ENCODE results near the gene GRIK5. TPM values are rescaled to one million over a fixed set of nuclear protein-coding genes. Genes with fewer than 3 reads are reported as not detected.
"Not testable (repeated sequence)": the region's sequence is repeated elsewhere in the genome, so short reads cannot be mapped to it uniquely, and the experiment has no call there.

The GRIK5 gene, protein sequence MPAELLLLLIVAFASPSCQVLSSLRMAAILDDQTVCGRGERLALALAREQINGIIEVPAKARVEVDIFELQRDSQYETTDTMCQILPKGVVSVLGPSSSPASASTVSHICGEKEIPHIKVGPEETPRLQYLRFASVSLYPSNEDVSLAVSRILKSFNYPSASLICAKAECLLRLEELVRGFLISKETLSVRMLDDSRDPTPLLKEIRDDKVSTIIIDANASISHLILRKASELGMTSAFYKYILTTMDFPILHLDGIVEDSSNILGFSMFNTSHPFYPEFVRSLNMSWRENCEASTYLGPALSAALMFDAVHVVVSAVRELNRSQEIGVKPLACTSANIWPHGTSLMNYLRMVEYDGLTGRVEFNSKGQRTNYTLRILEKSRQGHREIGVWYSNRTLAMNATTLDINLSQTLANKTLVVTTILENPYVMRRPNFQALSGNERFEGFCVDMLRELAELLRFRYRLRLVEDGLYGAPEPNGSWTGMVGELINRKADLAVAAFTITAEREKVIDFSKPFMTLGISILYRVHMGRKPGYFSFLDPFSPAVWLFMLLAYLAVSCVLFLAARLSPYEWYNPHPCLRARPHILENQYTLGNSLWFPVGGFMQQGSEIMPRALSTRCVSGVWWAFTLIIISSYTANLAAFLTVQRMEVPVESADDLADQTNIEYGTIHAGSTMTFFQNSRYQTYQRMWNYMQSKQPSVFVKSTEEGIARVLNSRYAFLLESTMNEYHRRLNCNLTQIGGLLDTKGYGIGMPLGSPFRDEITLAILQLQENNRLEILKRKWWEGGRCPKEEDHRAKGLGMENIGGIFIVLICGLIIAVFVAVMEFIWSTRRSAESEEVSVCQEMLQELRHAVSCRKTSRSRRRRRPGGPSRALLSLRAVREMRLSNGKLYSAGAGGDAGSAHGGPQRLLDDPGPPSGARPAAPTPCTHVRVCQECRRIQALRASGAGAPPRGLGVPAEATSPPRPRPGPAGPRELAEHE
- not detected in 2 replicates for total RNA-seq (2014; rRNA removed; shearing (Covaris generic); ENCODE audit: low replicate concordance)

DNA sequence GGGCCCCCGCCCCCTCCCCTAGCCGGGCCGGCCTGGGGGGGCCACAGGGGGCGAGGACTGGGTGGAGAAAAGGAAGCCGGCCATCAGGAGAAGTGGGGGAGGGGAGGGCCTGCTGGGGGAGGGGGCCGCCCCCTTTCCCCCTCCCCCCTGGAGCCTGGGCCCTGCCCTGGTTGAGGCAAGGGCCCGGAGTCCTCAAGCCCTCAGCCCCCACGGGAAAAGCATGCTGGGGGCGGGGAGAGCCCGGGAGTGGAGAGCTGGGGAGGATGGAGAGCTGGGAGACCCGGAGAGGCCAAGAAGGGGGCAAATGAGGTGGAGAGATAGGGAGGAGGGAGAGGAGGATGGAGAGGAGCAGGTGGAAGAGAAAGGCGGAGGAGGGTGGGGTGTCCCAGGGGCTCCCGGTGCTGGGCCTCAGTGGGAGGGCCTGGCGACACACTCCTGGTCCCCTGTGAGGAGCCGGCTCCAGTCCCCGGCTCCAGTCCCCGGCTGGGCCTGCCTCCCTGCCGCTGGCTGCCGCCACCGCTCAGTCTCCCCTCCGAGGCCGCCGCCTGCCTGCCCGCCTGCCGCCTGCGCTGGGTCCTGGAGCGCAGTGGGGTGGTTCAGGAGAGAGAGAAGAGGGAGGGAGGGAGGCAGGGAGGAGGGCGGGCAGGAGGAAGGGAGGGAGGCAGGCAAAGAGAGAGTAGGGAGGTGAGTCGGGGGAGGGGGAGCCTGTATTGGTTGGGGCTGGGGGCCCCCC, at the start of gene GRIK5:
Gene GRIK5 (minus strand): TSS at position 588 of the 733 bp plus-strand sequence. CDS start 4,436 bp downstream, outside the sequence.
- no peak for DNase-seq (ENCODE audit: low read depth)
- in situ Hi-C loops (cut with HindIII; ENCODE audit: low pct_unique_long_range_greater_than_20kb, low sequenced_read_pairs), result no loop called here

DNA sequence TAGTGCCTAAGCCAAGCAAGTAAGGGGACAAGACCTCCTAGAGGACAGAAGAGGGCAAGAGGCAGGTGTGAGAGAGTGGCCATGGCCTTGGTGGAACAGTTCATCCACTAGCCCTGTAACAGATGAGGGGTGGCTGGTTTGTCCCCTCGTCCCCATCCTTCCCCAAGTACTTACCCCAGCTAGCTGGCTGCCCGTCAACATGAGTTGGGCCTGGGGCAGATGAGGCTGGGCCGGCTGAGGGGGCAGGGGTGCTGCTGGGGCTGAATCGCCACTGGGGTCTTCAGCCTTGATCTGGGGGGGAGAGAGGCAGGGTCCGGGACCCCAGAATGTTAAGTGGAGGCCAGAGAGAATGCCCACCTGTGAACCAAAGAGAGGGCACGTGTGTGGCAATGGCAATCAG, 47.1 kb upstream of the GRIK5 start:
- DNase-seq (ENCODE audit: low read depth), result no peak
- in situ Hi-C loops (cut with HindIII; ENCODE audit: low pct_unique_long_range_greater_than_20kb, low sequenced_read_pairs), result loop anchor here (25.0 kb wide), 1 partner anchor 320 kb away; the partner anchor contains the start of genes CXCL17 and LIPE

DNA sequence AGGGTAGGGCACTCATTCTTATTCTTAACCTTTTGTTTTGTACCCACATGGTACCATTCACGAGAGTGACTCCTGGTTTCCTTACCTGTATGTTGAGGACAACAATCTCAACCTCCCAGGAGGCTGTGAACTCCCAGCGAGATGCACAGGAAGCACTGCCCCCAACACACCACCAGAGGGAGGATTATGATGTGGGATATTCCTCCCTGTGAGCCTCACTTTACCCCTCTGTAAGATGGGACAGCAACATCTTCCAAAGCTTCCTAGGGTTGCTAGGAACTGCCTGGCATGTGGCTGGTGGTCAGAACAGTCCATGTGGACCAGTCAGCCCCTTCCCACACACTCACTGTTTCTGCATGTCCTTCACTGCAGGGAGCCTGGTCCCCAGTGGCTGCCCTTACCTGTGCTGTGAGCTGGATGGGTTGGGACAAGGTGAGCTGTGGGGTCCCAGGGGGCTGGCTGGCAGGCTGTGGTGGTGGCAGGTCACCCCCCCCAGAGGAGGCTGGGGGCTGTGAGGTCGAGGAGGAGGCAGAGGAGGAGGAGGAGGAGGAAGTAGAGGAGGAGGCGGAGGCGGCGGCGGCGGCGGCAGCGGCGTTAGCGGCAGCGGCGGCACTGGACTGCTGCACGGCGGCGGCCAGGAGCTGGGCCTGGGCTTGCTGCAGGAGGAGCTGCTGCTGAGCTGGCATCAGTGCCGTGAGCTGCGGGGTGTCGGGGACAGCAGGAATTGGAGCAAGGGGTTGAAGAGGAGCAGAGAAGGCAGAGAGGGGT, 46.5 kb upstream of the GRIK5 start:
- in situ Hi-C loops (cut with HindIII; ENCODE audit: low pct_unique_long_range_greater_than_20kb, low sequenced_read_pairs), result loop anchor here (25.0 kb wide), 1 partner anchor 321 kb away; the partner anchor contains the start of genes CXCL17 and LIPE
- DNase-seq (ENCODE audit: low read depth), result no peak

DNA sequence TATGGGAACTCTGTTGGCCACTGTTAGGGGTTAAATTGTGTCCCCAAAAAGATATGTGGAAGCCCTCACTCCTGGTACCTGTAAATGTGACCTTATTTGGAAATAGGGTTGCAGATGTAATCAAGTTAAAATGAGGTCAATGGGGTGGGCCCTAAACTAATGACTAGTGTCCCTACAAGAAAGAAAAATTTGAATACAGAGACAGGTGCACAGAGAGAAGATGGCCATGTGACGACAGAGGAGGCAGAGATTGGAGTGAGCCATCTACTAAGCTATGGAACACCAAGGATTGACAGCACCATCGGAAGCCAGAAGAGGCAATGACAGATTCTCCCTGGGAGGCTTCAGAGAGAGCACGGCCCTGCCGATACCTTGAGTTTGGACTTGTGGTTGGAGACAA, 45.7 kb upstream of the GRIK5 start:
- no peak for DNase-seq (ENCODE audit: low read depth)
- in situ Hi-C loops (cut with HindIII; ENCODE audit: low pct_unique_long_range_greater_than_20kb, low sequenced_read_pairs), result loop anchor here (25.0 kb wide), 1 partner anchor 322 kb away; the partner anchor contains the start of genes CXCL17 and LIPE

DNA sequence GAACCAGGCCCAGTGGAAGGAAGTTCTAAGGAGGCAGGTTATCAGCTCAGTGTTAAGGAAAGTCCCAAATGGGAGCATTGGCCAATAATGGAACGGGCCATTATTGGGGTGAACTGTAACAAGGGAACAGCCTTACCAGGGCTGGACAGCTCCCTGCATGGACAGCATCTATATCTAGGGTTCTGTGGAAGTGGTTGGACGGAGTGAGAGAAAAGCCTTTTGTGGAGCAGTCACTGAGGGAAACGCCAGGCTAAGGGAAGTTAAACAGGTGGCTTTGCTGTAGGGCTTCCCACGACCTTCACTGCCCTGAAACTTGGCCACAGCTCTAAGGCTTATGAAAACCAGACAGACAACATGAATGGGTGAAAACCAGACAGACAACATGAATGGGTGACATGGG, 45.2 kb upstream of the GRIK5 start:
- in situ Hi-C loops (cut with HindIII; ENCODE audit: low pct_unique_long_range_greater_than_20kb, low sequenced_read_pairs), result loop anchor here (25.0 kb wide), 1 partner anchor 322 kb away; the partner anchor contains the start of genes CXCL17 and LIPE
- DNase-seq (ENCODE audit: low read depth), result no peak

DNA sequence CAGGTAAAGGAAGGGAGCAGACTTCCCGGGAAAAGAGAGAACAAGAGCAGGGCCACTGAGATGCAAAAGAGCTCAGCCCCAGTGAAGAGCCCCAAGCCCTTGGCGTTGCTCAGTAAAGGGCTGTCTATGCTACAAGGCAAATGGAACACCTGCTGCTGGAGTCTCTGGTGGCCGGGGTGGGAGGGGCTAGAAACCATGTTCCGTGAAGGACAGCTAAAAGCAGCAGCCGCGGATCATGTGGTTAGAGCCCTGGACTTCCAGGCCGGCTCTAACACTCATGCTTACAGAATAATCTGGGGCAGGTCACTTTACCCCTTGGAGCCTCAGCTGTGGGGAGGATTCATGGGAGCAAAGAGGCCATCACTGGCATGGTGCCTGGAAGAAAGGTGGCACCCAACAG, 44.4 kb upstream of the GRIK5 start:
- no peak for DNase-seq (ENCODE audit: low read depth)
- in situ Hi-C loops (cut with HindIII; ENCODE audit: low pct_unique_long_range_greater_than_20kb, low sequenced_read_pairs), result loop anchor here (25.0 kb wide), 1 partner anchor 323 kb away; the partner anchor contains the start of genes CXCL17 and LIPE

DNA sequence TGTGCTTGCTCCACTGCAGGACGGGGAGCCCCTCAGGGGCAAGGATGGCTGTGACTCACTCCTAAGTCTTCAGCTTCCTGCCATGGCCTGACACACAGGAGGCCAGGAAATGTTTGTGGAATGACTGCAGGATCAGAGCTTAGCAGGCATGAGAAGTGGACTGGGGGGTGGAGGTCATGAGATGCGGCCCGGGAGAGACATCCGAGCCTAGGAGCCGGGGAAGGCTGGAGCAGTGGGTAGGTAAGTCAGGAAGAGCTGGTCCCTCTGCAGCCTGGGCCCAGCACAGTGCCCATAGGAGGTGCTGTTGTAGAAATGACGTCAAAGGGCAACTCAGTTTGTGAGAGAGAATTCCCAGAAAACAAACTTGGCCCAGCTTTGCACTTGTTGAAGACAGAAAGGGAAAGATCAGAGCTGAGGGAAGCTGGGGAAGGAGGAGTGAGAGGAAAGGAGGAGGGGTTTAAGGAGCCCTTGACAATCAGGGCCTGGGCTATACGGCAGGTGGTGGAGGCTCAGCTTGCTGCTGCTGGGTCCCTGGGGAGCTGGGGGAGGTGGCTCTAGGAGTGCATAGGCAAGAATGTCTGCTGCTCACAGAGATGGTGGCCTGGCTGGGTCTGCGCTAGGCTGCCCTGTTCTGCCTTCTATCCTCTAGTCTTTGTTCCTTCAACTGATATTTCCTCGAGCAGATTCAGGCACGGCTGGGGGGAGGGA, 43.8 kb upstream of the GRIK5 start:
- in situ Hi-C loops (cut with HindIII; ENCODE audit: low pct_unique_long_range_greater_than_20kb, low sequenced_read_pairs), result loop anchor here (25.0 kb wide), 1 partner anchor 324 kb away; the partner anchor contains the start of genes CXCL17 and LIPE
- peak; percentile 68 for DNase-seq (ENCODE audit: low read depth)

DNA sequence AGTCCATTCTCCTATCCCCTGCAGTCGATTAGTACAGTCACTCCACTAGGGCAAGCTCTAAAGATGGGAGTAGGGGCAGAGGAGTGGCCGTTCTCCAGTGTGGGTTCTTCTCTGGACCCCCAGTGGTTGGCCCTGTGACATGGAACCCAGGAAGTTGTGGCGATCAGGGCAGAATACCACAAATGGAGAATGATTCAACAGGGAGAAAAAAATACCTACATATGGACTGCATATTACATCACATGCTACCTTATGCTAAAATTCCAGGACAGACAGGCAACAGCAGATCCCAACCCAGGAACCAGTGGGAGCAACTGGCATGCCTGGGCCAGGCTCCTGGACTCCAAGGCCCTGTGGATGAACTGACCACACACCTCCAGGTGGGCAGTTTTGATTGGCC, 41.8 kb upstream of the GRIK5 start:
- no peak for DNase-seq (ENCODE audit: low read depth)
- in situ Hi-C loops (cut with HindIII; ENCODE audit: low pct_unique_long_range_greater_than_20kb, low sequenced_read_pairs), result loop anchor here (25.0 kb wide), 1 partner anchor 325 kb away; the partner anchor contains the start of genes CXCL17 and LIPE

DNA sequence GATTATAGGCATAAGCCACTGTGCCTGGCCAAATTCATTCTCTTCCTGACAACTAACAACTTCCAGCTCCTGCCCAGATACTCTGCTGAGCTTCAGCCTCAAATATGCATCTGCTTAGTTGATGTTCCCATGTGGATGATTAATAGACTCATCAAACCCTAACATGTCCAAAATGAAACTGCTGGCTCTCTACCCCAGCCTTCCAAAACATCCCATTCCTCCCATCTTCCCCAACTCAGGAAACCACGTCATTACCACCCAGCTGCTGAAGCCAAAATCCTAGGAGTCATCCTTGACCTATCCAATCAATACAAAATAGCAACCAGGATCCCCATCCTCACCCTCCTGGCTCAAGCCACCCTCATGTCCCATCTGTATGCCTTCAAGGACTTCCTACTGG, 41.4 kb upstream of the GRIK5 start:
- in situ Hi-C loops (cut with HindIII; ENCODE audit: low pct_unique_long_range_greater_than_20kb, low sequenced_read_pairs), result loop anchor here (25.0 kb wide), 1 partner anchor 326 kb away; the partner anchor contains the start of genes CXCL17 and LIPE
- no peak for DNase-seq (ENCODE audit: low read depth)

DNA sequence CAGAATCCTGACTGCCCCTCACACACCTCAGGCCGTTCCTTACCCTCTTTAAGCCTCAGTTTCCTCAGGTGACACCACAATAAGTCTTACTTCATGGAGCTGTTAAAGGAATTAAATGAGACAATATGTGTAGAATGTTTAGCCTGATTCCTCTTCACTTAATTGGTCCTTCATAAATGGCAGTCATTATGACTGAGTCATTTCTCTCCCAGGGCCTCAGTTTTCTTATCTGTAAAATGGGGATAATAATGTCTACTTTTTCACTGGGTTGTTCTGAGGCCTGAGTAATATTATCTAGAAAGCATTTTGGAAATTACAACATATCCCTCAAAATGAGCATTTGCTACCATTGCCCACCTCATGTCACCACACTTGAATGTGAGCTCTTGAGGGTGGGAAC, 40.7 kb upstream of the GRIK5 start:
- in situ Hi-C loops (cut with HindIII; ENCODE audit: low pct_unique_long_range_greater_than_20kb, low sequenced_read_pairs), result loop anchor here (25.0 kb wide), 1 partner anchor 327 kb away; the partner anchor contains the start of genes CXCL17 and LIPE
- no peak for DNase-seq (ENCODE audit: low read depth)

DNA sequence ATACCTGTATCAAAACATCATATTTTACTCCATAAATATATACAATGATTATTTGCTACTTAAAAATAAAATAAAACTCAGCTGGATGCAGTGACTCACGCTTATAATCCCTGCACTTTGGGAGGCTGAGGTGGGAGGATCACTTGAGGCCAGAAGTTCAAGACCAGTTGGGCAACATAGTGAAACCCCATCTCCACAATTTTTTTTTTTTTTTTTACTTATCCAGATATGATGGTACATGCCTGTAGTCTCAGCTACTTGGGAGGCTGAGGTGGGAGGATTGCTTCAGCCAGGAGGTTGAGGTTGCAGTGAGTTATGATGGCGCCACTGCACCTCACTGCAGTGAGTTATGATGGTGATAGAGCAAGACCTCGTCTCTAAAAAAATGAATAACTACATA, 39.9 kb upstream of the GRIK5 start:
- in situ Hi-C loops (cut with HindIII; ENCODE audit: low pct_unique_long_range_greater_than_20kb, low sequenced_read_pairs), result loop anchor here (25.0 kb wide), 1 partner anchor 327 kb away; the partner anchor contains the start of genes CXCL17 and LIPE
- DNase-seq (ENCODE audit: low read depth), result no peak

DNA sequence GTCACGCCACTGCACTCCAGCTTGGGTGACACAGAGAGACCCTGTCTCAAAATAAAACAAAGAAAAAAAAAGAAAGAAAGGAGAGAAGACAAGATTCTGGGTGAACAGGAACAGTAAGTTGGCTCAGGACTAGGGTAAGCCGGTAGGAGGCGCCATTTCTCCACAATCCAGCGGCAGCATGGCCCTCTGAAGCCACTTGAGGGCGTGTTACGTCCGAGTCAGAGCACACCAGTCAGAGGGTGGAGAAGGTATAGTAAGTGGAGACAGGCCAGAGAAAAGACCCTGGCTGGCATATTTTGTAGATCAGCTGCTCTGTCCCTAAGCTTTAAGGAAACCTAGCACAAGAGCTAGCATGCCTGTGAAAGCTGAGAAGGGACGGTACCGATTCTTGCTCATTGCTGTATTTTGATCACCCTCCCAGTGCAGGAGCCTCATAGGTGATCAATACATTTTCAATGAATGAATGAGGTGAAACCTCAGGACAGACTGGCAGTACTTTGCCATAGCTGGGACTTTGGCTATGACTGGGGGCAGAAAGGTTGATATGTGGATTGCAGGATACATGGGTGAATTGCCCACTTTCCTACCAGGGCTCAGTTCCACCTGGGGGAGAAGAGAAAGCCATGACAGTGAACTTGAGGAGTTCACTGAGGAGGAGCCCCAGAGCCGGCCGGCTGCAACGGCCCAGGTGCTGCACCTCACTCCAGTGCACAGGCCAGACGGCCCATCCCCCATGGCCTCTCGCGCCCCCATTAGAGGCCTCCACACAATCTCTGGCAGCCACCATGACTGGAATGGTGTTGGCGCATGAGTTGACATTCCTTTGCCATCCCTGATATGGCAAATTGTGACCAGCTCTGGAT, 38.8 kb upstream of the GRIK5 start:
- in situ Hi-C loops (cut with HindIII; ENCODE audit: low pct_unique_long_range_greater_than_20kb, low sequenced_read_pairs), result loop anchor here (25.0 kb wide), 1 partner anchor 329 kb away; the partner anchor contains the start of genes CXCL17 and LIPE
- DNase-seq (ENCODE audit: low read depth), result peak; percentile 59

DNA sequence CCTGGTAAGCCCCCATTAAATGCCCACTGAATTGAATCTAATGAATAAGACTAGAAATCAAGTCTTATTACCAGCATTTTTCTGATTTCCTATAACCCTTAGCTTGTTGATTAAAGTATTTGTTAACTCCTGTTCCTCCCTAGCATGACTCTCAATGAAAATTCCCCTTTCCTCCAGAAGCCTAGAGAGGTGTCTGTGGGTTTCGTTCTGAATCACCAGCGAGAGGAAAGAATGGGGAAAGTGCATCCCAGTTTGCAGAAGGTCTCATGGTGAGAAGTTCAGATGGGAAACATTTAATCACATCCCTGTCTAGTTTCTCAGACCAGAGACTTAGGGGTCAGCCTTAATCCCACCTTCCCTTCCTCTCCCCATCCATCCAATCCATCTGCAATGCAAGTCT, 35.4 kb upstream of the GRIK5 start:
- in situ Hi-C loops (cut with HindIII; ENCODE audit: low pct_unique_long_range_greater_than_20kb, low sequenced_read_pairs), result loop anchor here (25.0 kb wide), 1 partner anchor 332 kb away; the partner anchor contains the start of genes CXCL17 and LIPE
- DNase-seq (ENCODE audit: low read depth), result no peak

DNA sequence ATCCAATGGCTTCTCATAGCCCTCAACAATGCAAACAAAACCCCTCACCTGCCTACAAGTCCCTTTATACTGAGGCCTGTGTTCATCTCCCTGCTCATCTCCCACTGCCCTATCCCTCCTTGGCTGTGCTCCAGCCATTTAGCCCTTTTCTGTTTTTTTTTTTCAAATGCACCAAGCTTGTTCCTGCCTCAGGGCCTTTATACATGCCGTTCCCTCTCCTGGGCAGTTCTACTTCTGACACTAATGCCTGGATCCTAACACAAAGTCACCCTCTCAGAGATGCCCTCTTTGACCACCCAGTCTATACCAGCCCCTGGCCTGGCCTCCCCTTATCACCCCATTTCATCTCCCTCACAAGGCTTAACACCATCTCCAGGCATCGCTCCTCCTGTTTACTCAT, 32.9 kb upstream of the GRIK5 start:
- in situ Hi-C loops (cut with HindIII; ENCODE audit: low pct_unique_long_range_greater_than_20kb, low sequenced_read_pairs), result loop anchor here (25.0 kb wide), 1 partner anchor 334 kb away; the partner anchor contains the start of genes CXCL17 and LIPE
- no peak for DNase-seq (ENCODE audit: low read depth)

DNA sequence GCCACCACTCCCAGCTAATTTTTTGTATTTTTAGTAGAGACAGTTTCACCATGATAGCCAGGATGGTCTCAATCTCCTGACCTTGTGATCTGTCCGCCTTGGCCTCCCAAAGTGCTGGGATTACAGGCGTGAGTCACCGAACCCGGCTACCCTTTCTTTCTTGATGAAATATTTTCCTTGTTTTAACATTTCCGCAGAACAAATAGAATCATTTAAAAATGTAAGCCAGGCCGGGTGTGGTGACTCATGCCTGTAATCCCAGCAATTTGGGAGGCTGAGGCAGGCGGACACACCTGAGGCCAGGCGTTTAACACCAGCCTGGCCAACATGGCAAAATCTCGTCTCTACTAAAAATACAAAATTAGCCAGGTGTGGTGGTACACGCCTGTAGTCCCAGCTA, 30.2 kb upstream of the GRIK5 start:
- in situ Hi-C loops (cut with HindIII; ENCODE audit: low pct_unique_long_range_greater_than_20kb, low sequenced_read_pairs), result loop anchor here (25.0 kb wide), 1 partner anchor 337 kb away; the partner anchor contains the start of genes CXCL17 and LIPE
- DNase-seq (ENCODE audit: low read depth), result not testable (repeated sequence)

Measured in Caki2 (cell line).